Renal cortical epithelial cell (primary cell): ENCODE data around the gene CHD3. TPM values are rescaled to one million over a fixed set of nuclear protein-coding genes. Genes with fewer than 3 reads are reported as not detected.
A peak's percentile ranks its signal among the peaks of the same experiment; 100 is the strongest.
"Not testable (repeated sequence)": the region's sequence is repeated elsewhere in the genome, so short reads cannot be mapped to it uniquely, and the experiment has no call there.

Source experiments
- DNase-seq: peaks from one replicate; pipeline ENCODE4 v3.0.0-alpha.2; 2011; ENCODE audit warnings: low read depth
- total RNA-seq: library from RNA; depleted of rRNA; stranded (reverse); fragments of >200 nt; gene quantifications from 2 replicates; pipeline ENCODE4 v1.2.3, GENCODE V29; 2014

CHD3 gene
- total RNA-seq, 1 donor from 2014 or later: 192 TPM

- DNase-seq: no peak
These were observed 38.7 kb upstream of the CHD3 start for GRCh38 chr17:7849751-7850504.

GRCh38 chr17:7850701-7851437 lies 37.7 kb upstream of the CHD3 start:
- no peak for DNase-seq

GRCh38 chr17:7851438-7852261 lies 36.9 kb upstream of the CHD3 start:
- DNase-seq: peak; percentile 68

- DNase-seq: no peak
These were observed 36.3 kb upstream of the CHD3 start for GRCh38 chr17:7852262-7852670.

- no peak for DNase-seq
These were observed 35.5 kb upstream of the CHD3 start for GRCh38 chr17:7852919-7853690.

- DNase-seq: no peak
These were observed 34.9 kb upstream of the CHD3 start for GRCh38 chr17:7853691-7854038.

- no peak for DNase-seq
These were observed 34.4 kb upstream of the CHD3 start for GRCh38 chr17:7854078-7854777.

- DNase-seq: no peak
These were observed 33.5 kb upstream of the CHD3 start, which contains the start of gene TMEM88 for GRCh38 chr17:7854851-7855659. TMEM88 (plus strand) TSS chr17:7855066; CDS start chr17:7855075, 9 bp downstream.

- no peak for DNase-seq
These were observed 33.0 kb upstream of the CHD3 start for GRCh38 chr17:7855660-7856010.

GRCh38 chr17:7856011-7856810 lies 32.4 kb upstream of the CHD3 start:
- no peak for DNase-seq

GRCh38 chr17:7856811-7857712 lies 31.5 kb upstream of the CHD3 start, which contains the start of gene NAA38:
NAA38 (minus strand) TSS chr17:7857559; CDS start chr17:7857463, 96 bp downstream.
- peak; percentile 99 for DNase-seq

- no peak for DNase-seq
These were observed 30.7 kb upstream of the CHD3 start, which contains the start of gene CYB5D1 for GRCh38 chr17:7857713-7858521. CYB5D1 (plus strand) TSS chr17:7858003; CDS start chr17:7858135, 132 bp downstream.

GRCh38 chr17:7858522-7858810 lies 30.1 kb upstream of the CHD3 start:
- peak; percentile 39 for DNase-seq

- DNase-seq: no peak
These were observed 29.6 kb upstream of the CHD3 start for GRCh38 chr17:7859028-7859427.

- DNase-seq: peak; percentile 38
These were observed 25.7 kb upstream of the CHD3 start for GRCh38 chr17:7862692-7863437.

- not testable (repeated sequence) for DNase-seq
These were observed 24.2 kb upstream of the CHD3 start for GRCh38 chr17:7864384-7864783.
